Cardiac muscle cell (in vitro differentiated cells and primary cell): Measurements from ENCODE around the gene TTLL3. TPM values are rescaled to one million over a fixed set of nuclear protein-coding genes. Genes with fewer than 3 reads are reported as not detected.
"Not testable (repeated sequence)": the region's sequence is repeated elsewhere in the genome, so short reads cannot be mapped to it uniquely, and the experiment has no call there.

Experiments used
- DNase-seq, 2 donors: peaks; one replicate each; pipeline versions ENCODE4 v3.0.0 to v3.0.0-alpha.2; 2010 to 2017; ENCODE audit warnings: low read depth in 1 of 2, low spot score in 1 of 2
- H3K27ac ChIP-seq: fragments of 200-600 bp; sonication (generic); 2 replicates; pipeline ENCODE4 v1.5.1; 2016
- H3K27me3 ChIP-seq: fragments of 200-600 bp; sonication (generic); 2 replicates; pipeline ENCODE4 v1.6.0; 2016; ENCODE audit warnings: control low read depth
- H3K36me3 ChIP-seq: fragments of 200-600 bp; sonication (generic); 2 replicates; pipeline ENCODE4 v1.5.1; 2016; ENCODE audit warnings: control low read depth
- H3K4me1 ChIP-seq: fragments of 200-600 bp; sonication (generic); 2 replicates; pipeline ENCODE4 v1.8.1; 2017; ENCODE audit warnings: low read depth, mild to moderate bottlenecking, mixed run types
- H3K4me3 ChIP-seq: fragments of 200-600 bp; sonication (generic); 2 replicates; pipeline ENCODE4 v1.5.1; 2016; ENCODE audit warnings: mild to moderate bottlenecking
- H3K9me3 ChIP-seq: fragments of 200-600 bp; sonication (generic); 2 replicates; pipeline ENCODE4 v1.5.1; 2017; ENCODE audit warnings: low read depth, mild to moderate bottlenecking, control low read depth
- polyA plus RNA-seq: library from polyadenylated mRNA; unstranded; fragments of >200 nt; fragmentation: Nextera tagmentation; extraction: Ambion mirVana; gene quantifications from 2 replicates; pipeline ENCODE4 v1.2.1, GENCODE V29; 2016
- total RNA-seq: library from RNA; depleted of rRNA; stranded (reverse); fragments of >200 nt; gene quantifications from 2 replicates; pipeline ENCODE4 v1.2.3, GENCODE V29; 2016
- TF ChIP-seq, protein P1 (sequence below): IDR thresholded peaks from 2 replicates; pipeline ENCODE4 v1.5.1; 2012; ENCODE audit warnings: low read depth, mild to moderate bottlenecking, low read length

The TTLL3 gene
- total and polyA plus RNA-seq, 2 experiments from 2014 or later: 29.4 to 59.6 TPM

DNA sequence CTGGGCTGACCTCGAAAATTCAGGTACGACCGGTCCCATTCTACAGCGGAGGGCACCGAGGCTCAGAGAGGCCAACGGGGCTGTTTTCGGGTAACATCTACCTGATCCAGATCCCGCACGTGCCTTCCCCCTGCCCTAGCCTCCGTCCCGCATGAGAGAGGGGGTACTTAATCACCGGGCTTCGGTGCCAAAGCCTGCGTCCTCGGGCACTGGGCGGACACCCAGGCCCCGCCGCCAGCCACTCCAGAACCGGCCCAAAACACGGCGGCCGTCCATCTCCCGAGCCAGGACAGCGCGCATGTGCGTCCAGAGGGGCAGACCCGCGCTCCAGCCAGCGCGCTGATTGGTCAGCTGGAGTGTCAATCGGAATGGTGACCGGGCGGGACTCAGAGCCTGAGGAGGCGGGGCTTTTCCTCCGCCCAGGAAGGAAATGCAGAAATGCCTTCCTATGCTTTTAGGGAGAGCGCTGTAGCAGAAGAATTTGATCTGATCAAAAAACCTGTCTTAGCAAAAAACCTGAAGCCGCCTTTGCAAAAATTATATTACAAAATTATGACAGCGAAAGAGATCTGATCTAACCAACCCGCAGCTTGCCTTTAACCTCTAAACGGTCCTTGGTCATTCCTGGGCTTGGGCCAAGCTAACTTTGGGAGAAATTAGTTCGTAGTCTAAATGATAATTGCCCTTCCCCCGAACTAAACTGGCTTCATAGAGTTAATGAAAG, 33.8 kb downstream of the TTLL3 start, which contains the start of gene RPUSD3:
RPUSD3 (minus strand) TSS at position 294 of the 724 bp plus-strand sequence; CDS start at position 276, 18 bp downstream.
- DNase-seq: peak; percentile 96 to 97
- Histone ChIP-seq H3K4me3 (peak within 1 kb of the TSS; percentile 62), H3K27me3 (no peaks in the 10 kb centered on the region), H3K9me3 (no peaks in the 10 kb centered on the region), H3K4me1 (no peaks in the 10 kb centered on the region), H3K36me3 (peaks cover 7% of the 10 kb centered on the region), H3K27ac (peak within 1 kb of the TSS; percentile 67)
- TF ChIP-seq, protein P1, sequence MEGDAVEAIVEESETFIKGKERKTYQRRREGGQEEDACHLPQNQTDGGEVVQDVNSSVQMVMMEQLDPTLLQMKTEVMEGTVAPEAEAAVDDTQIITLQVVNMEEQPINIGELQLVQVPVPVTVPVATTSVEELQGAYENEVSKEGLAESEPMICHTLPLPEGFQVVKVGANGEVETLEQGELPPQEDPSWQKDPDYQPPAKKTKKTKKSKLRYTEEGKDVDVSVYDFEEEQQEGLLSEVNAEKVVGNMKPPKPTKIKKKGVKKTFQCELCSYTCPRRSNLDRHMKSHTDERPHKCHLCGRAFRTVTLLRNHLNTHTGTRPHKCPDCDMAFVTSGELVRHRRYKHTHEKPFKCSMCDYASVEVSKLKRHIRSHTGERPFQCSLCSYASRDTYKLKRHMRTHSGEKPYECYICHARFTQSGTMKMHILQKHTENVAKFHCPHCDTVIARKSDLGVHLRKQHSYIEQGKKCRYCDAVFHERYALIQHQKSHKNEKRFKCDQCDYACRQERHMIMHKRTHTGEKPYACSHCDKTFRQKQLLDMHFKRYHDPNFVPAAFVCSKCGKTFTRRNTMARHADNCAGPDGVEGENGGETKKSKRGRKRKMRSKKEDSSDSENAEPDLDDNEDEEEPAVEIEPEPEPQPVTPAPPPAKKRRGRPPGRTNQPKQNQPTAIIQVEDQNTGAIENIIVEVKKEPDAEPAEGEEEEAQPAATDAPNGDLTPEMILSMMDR: no peak

DNA sequence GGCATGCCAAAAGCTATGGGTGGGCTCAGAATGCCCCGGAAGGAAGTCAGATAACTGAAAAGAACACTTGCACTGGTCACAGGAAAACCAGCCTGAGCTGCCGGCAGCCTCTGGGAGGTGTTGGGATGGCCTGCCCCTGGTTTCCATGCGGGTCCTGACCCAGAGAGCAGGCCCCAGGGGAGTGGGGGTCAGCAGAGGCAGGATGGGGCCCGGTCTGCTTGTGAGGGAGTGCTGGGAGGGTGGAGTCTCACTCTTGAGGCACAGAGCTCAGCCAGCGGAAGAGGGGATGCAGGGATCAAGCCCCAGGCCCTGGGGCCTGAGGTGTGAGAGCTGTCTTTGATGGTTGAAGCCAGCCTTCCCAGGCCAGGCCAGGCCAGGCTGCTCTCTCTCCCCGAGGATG, 36.2 kb downstream of the TTLL3 start:
- Histone ChIP-seq H3K4me3 (no peak overlapping the region), H3K4me1 (no peaks in the 10 kb centered on the region), H3K36me3 (no peaks in the 10 kb centered on the region), H3K27ac (no peak overlapping the region), H3K9me3 (no peaks in the 10 kb centered on the region), H3K27me3 (no peaks in the 10 kb centered on the region)
- TF ChIP-seq, protein P1: no peak
- no peak for DNase-seq

DNA sequence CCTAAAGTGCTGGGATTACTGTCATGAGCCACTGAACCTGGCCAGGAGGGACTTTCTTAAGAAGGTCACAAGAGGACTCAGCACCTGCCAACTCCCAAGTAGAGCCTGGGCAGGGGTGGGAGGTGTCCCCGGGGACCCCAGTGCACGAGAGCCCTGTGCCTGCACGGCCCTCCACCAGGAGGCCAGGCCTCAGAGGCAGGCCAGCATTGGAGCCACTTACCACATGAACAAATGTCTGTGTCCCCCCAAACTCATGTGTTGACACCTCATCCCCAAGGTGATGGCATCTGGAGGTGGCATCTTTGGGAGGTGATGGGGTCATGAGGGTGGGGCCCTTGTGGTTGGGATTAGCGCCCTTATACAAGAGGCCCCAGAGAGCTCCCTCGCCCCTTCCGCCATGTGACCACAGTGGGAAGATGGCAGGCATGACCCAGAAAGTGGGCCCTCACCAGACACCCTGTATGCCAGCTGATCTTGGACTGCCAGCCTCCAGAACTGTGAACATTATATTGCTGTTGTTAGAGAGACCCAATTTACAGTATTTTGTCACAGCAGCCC, 36.9 kb downstream of the TTLL3 start:
- TF ChIP-seq, protein P1: no peak
- Histone ChIP-seq H3K27me3 (no peaks in the 10 kb centered on the region), H3K4me1 (no peaks in the 10 kb centered on the region), H3K9me3 (no peaks in the 10 kb centered on the region), H3K27ac (no peak overlapping the region), H3K4me3 (no peak overlapping the region), H3K36me3 (no peaks in the 10 kb centered on the region)
- no peak for DNase-seq

DNA sequence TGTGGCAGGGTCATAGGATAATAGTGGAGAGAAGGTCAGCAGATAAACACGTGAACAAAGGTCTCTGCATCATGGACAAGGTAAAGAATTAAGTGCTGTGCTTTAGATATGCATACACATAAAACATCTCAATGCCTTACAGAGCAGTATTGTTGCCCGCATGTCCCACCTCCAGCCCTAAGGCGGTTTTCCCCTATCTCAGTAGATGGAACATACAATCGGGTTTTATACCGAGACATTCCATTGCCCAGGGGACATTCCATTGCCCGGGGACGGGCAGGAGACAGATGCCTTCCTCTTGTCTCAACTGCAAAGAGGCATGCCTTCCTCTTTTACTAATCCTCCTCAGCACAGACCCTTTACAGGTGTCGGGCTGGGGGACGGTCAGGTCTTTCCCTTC, 37.8 kb downstream of the TTLL3 start:
- not testable (repeated sequence) for H3K27me3 ChIP-seq, DNase-seq, H3K4me3 ChIP-seq, H3K4me1 ChIP-seq, H3K9me3 ChIP-seq, H3K27ac ChIP-seq, H3K36me3 ChIP-seq

DNA sequence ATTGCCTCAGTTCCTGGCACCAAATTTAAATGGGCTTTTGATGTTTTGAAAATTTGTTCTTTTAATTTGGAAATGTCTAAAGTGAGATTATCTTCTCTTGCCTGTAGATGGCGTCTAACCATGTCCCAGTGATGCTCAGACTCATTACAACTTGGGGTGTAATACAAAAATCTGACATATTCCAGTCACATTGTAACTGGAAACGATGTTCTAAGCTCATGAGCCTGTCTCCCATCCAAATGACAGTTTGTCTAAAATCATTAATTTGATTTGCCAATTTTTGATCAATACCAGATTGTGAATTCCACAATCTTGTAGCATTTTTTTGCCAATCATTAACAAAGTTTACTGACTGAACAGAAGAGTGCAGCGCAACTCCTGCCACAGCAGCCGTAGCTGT, 38.8 kb downstream of the TTLL3 start:
- H3K36me3 ChIP-seq, H3K27ac ChIP-seq, H3K9me3 ChIP-seq, H3K4me1 ChIP-seq, H3K27me3 ChIP-seq, H3K4me3 ChIP-seq: not testable (repeated sequence)
- DNase-seq: peak in 1 of 2 donors; percentile 60
- TF ChIP-seq, protein P1: peak; percentile 48

DNA sequence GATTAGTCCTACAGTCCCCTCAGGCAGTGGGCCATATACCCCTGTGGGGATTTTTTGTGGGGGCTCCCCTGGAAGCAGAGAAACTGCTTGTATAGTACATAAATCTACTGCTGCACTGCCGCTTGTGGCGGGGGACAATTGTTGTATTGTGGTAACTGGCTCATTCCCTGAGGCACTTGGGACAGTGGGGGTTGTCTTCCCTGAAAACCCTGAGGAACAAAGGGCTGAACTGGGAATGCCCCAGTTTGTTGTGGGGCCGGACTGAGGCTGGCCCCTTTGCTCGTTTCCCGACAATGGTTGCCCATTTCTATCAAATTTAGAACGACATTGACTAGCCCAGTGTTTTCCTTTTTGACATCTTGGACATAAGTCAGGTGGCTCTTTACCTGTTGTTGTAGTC, 41.3 kb downstream of the TTLL3 start:
- H3K27ac ChIP-seq, H3K36me3 ChIP-seq, H3K4me3 ChIP-seq, H3K9me3 ChIP-seq, H3K27me3 ChIP-seq, H3K4me1 ChIP-seq, DNase-seq: not testable (repeated sequence)

DNA sequence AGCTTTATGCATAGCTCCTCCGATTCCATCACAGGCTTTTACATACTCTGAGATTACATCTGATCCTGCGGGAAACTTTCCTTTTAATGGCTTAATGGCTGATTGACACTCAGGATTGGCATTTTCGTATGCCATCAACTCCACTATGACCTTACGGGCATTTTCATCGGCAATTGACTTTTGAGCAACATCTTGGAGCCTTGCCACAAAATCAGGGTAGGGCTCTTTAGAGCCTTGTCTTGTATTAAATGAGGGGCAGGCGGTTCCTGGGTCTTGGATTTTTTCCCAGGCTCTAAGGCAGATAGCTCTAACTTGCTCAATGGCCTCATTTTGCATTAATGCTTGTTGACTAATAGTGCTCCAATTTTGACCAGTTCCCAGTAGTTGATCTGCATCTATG, 41.9 kb downstream of the TTLL3 start:
- H3K27me3 ChIP-seq, H3K9me3 ChIP-seq, H3K27ac ChIP-seq, H3K4me3 ChIP-seq, H3K36me3 ChIP-seq, H3K4me1 ChIP-seq: not testable (repeated sequence)
- DNase-seq: peak in 1 of 2 donors; percentile 47
